KMS-11 (cell line): ENCODE measurements around the gene IFNAR1.
A peak's percentile ranks its signal among the peaks of the same experiment; 100 is the strongest.

Experiments
- H2AFZ ChIP-seq: fragments of 200-600 bp; sonication (generic); 2 replicates; pipeline ENCODE4 v1.6.1; 2016; ENCODE audit warnings: antibody characterized with exemption, mixed run types, low read depth
- H3K27ac ChIP-seq: fragments of 200-600 bp; sonication (generic); 2 replicates; pipeline ENCODE4 v1.6.1; 2016; ENCODE audit warnings: mild to moderate bottlenecking, mixed run types
- H3K27me3 ChIP-seq: fragments of 200-600 bp; sonication (generic); 2 replicates; pipeline ENCODE4 v1.6.1; 2017; ENCODE audit warnings: mild to moderate bottlenecking, low read depth, mixed run types, moderate library complexity; ENCODE audit not compliant: insufficient read depth
- H3K36me3 ChIP-seq: fragments of 200-600 bp; sonication (generic); 2 replicates; pipeline ENCODE4 v1.6.1; 2017; ENCODE audit warnings: mild to moderate bottlenecking, mixed run types; ENCODE audit not compliant: insufficient read depth
- H3K4me1 ChIP-seq: fragments of 200-600 bp; sonication (generic); 2 replicates; pipeline ENCODE4 v1.6.1; 2016; ENCODE audit warnings: mild to moderate bottlenecking, low read depth, mixed run types; ENCODE audit not compliant: poor library complexity, severe bottlenecking
- H3K4me2 ChIP-seq: fragments of 200-600 bp; sonication (generic); 2 replicates; pipeline ENCODE4 v1.7.0; 2016; ENCODE audit warnings: mild to moderate bottlenecking, mixed run types
- H3K4me3 ChIP-seq: fragments of 200-600 bp; sonication (generic); IDR thresholded peaks from 2 replicates; pipeline ENCODE4 v1.6.1; 2017; ENCODE audit warnings: low read depth, low read length, mixed read lengths; ENCODE audit not compliant: insufficient read depth
- H3K79me2 ChIP-seq: fragments of 200-600 bp; sonication (generic); 2 replicates; pipeline ENCODE4 v1.6.1; 2016; ENCODE audit warnings: low read depth, mixed run types; ENCODE audit not compliant: insufficient read depth
- H3K9ac ChIP-seq: fragments of 200-600 bp; sonication (generic); 2 replicates; pipeline ENCODE4 v1.6.1; 2016; ENCODE audit warnings: mild to moderate bottlenecking, mixed run types
- H4K20me1 ChIP-seq: fragments of 200-600 bp; sonication (generic); 2 replicates; pipeline ENCODE4 v1.6.1; 2016; ENCODE audit warnings: mild to moderate bottlenecking, mixed run types; ENCODE audit not compliant: insufficient read depth
- CTCF ChIP-seq: fragments of 200-600 bp; sonication (generic); conservative IDR thresholded peaks from 2 replicates; pipeline ENCODE4 v1.6.1; 2017; ENCODE audit warnings: low read depth, mild to moderate bottlenecking, antibody characterized with exemption, low read length, moderate library complexity, mixed read lengths

The IFNAR1 gene

GRCh38 chr21:33393348-33393747 lies 68.6 kb downstream of the IFNAR1 start:
- no peaks in the 10 kb centered on the region for H3K79me2 ChIP-seq

GRCh38 chr21:33394260-33394659 lies 69.5 kb downstream of the IFNAR1 start:
- Histone ChIP-seq H3K27ac (no peak overlapping the region), H3K4me1 (peaks cover 28% of the 10 kb centered on the region), H3K79me2 (no peaks in the 10 kb centered on the region), H4K20me1 (no peaks in the 10 kb centered on the region), H3K9ac (no peak overlapping the region), H3K36me3 (no peaks in the 10 kb centered on the region), H3K4me3 (no peak overlapping the region), H3K4me2 (peak overlapping the region; percentile 19; the same call in 1 of the 2 replicates), H3K27me3 (peaks cover 6% of the 10 kb centered on the region; the same call in 1 of the 2 replicates), H2AFZ (no peak overlapping the region)
- no peak for TF ChIP-seq CTCF

More at GRCh38 chr21:33393348-33393747, 68.6 kb downstream of the IFNAR1 start:
- Histone ChIP-seq H3K4me2 (no peak overlapping the region), H4K20me1 (no peaks in the 10 kb centered on the region), H3K4me3 (no peak overlapping the region), H3K36me3 (no peaks in the 10 kb centered on the region), H3K27ac (no peak overlapping the region), H2AFZ (no peak overlapping the region), H3K27me3 (peaks cover 6% of the 10 kb centered on the region; the same call in 1 of the 2 replicates), H3K4me1 (peaks cover 28% of the 10 kb centered on the region), H3K9ac (no peak overlapping the region)
- no peak for TF ChIP-seq CTCF

- Histone ChIP-seq H3K4me1 (peaks cover 28% of the 10 kb centered on the region), H3K36me3 (no peaks in the 10 kb centered on the region), H3K9ac (no peak overlapping the region), H3K27me3 (peaks cover 6% of the 10 kb centered on the region; the same call in 1 of the 2 replicates), H3K4me3 (no peak overlapping the region), H3K4me2 (no peak overlapping the region), H3K27ac (no peak overlapping the region), H3K79me2 (no peaks in the 10 kb centered on the region), H2AFZ (no peak overlapping the region), H4K20me1 (no peaks in the 10 kb centered on the region)
- no peak for TF ChIP-seq CTCF
These were observed 71.1 kb downstream of the IFNAR1 start for GRCh38 chr21:33395891-33396331.

GRCh38 chr21:33396436-33396835 lies 71.7 kb downstream of the IFNAR1 start:
- no peak for TF ChIP-seq CTCF
- Histone ChIP-seq H4K20me1 (no peaks in the 10 kb centered on the region), H3K79me2 (no peaks in the 10 kb centered on the region), H3K27me3 (peaks cover 6% of the 10 kb centered on the region; the same call in 1 of the 2 replicates), H3K4me1 (peaks cover 28% of the 10 kb centered on the region), H3K36me3 (no peaks in the 10 kb centered on the region), H3K9ac (no peak overlapping the region), H3K4me2 (no peak overlapping the region), H2AFZ (no peak overlapping the region), H3K27ac (no peak overlapping the region), H3K4me3 (no peak overlapping the region)
